GM19023 (cell line): Measurements from ENCODE around the gene POP7.

Experiments
- ATAC-seq: cut with Tn5 transposase; IDR thresholded peaks from one replicate; pipeline ENCODE4 v1.9.1; 2021; ENCODE audit warnings: mild to moderate bottlenecking, moderate library complexity; ENCODE audit not compliant: unreplicated experiment

POP7 gene

DNA sequence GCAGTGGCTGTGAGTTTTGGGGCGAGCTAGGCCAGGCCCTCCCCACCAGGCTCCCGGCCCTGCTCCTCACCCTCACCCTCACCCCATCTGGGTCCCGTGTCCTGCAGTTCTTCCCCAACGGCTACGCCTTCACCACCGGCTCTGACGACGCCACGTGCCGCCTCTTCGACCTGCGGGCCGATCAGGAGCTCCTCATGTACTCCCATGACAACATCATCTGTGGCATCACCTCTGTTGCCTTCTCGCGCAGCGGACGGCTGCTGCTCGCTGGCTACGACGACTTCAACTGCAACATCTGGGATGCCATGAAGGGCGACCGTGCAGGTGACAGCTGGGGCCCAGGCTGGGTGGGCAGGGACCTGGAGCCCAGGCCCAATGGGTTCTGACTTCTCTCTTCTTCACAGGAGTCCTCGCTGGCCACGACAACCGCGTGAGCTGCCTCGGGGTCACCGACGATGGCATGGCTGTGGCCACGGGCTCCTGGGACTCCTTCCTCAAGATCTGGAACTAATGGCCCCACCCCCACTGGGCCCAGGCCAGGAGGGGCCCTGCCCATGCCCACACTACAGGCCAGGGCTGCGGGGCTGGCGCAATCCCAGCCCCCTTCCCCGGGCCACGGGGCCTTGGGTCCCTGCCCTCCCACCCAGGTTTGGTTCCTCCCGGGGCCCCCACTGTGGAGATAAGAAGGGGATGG lies 27.5 kb upstream of the POP7 start:
- no peak for ATAC-seq

GRCh38 chr7:100679129-100679926 lies 26.6 kb upstream of the POP7 start:
- no peak for ATAC-seq

DNA sequence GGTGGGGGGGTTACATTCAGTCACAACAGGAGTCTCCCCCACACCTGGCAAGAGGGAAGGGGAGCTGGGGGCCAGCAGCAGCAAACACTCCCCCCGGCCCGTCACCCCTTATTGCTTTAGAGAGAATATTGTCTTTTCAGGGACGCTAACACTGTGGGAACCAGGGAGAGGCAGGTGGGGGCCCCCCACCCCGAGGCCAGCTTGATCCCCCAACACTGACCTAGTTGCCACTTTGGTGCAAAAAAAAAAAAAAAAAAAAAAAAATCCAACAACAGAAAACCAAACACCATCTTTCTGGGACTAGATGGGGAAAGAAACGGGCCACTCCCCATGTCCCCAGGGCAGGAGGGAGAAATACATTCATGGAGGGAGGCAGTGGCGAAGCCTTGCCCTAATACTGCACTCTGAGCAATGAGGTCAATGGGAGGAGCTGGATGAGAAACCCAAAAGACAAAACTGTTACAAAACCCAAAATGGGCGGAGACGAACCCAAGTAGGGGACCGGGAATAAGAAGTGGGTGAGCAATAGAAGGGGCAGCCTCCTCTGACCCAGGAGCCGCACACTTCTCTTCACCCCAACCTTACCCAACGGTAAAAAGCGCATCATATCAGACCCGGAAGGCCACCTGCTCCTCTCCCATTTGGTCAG lies 25.9 kb upstream of the POP7 start:
- ATAC-seq = no peak

DNA sequence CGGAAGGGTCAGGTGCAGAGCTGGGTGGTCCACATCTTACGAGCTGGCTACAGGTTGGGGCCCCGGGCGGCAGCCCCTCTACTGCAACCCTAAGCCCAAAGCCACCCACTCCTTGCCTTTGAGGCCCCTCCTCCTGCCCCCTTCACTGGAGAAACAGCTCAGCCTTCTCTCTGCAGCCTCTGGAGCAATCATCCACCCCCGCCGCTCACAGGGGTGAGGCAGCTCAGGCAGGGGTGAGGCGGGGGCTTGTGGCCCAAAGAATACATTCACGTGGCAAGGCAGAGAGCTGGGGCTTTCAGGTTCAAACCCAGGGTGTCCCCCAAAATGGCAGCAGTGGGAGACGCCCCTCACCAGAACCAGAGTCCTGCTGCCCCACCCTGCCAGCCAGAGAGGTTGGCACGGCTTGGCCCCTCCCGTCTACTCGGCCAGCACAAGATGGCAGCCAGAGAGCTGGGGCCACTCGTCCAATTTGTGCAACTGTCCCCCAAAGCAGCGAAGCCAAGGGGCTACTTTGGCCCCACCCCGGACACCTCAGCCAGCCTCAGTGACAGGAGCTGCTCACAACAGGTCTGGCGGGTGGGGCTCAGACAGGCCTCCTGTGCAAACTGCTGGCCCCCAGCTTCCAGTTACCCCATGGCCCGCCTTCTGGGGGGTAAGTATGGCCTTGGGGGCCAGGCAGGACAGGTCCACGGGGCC lies 25.2 kb upstream of the POP7 start:
- no peak for ATAC-seq

GRCh38 chr7:100681491-100682227 lies 24.3 kb upstream of the POP7 start:
- no peak for ATAC-seq

DNA sequence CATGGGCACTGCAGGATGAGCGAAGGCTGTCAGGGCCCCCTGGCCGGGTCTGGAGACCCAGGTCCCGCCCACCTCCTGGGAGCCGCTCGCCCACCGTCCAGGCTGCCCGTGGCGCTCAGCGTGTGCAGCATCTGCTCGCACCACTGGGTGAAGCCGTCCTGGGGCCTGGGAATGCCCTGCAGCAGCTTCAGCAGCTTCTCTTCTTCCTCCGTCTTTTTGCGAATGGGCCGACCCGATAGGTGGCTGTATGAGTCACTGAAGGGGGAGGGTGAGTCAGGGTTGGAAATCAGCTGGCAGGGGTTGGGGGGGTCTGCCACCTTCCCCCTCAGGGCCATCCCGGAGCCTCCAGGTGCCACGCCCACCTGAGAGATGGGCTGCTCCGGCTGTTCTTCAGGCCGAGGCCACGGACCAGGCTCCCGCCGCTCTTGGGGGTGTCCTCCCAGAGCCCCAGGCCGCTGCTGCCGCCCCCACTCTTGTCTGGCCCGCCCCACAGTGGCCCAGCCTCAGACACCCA lies 23.6 kb upstream of the POP7 start:
- no peak for ATAC-seq

DNA sequence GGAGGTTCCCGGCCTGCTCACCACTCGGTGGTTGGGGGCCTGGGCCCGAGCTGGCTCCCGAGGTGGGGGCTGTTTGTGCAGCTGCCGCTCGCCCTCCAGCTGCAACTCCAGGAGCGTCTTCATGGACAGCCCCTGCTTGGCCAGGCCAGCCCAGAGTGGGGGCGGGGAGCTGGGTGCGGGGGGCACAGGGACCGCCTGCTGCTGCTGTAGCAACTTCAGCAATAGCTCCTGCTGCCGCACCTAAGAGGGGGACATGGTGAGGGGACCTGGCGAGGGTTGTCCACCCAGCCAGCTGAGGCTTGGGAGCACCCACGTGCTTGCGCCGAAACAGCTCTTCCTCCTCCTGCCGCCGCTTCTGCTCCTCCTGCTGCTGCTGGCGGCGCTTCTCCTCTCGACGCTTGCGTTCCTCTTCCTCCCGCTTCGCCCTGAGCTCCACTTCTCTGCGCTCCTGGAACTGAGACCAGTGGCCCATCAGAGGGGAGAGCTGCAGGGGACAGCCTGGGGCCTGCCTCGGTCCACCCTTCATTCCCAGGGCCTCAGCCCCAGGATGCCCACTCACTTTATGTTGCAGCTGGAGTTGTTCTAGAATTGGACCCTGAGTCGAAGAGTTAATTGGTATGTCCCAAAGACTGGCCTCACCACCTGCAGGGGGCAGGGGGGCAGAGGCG lies 22.8 kb upstream of the POP7 start:
- ATAC-seq = no peak

DNA sequence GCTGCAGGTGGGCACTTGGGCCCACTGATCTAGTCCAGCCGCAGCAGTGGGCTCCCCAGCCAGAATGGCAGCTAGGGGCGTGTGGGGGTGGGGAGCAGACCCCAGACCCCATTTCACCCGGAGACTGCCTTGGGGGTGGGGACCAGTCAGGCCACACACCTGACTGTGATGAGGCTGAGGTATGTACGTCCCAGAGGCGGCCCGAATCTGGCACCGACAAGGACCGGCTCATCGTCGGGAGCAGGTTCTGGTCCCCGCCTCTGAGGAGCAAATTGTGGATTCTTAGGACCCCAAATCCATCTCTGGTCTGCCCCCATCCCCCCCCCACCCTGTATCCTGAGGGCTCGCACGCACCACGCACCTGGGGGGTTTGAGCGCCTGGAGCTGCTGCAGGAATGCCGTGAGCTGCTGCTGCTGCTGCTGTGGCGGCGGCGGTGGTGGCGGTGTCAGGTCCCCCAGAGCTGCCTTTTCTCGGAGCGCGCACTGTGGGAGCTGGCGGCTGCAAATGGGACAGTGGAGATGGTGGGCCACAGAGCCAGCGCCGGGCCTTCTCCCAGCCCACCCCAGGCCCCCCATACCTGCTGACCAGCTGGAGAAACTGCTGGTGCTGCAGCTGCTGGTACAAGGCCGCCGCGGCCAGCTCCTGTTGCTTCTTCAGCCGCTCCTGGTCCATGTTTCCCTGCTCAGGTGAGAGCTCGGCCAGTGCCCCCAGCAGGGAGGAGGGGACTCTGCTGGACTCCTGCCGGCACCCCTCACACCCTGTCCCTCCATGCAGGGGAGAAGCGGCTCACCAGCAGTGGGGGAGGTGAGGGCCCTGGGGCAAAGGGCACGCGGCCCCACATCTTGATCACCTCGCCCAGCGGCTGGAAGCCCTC lies 22.0 kb upstream of the POP7 start:
- ATAC-seq = no peak

GRCh38 chr7:100684534-100685042 lies 21.3 kb upstream of the POP7 start:
- ATAC-seq = no peak

DNA sequence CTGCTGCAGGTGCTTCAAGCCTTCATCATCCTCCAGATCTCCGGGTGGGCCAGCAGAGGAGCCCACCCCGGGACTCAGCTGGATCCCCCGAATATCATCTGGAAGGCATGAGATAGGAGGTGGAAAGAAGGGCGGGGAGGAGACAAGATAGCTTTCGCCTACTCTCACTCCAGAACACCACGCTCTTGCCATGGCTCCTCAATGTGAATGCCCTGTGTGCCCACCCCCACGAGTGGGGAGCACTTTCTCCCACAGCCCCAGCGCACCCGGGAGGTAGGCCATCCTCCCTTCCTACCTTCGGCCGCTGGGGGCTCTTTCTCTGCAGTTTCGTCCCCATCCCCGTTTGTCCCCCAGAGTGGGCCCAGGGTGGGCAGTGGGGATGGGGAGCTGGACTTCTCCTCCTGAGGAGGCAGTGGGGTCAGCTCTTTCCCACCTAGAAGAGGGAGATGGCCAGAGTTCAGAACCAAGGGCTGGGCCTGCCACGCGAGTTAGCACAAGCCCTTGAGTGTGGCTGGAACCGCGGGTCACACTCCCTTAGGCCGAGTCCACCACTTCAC lies 20.8 kb upstream of the POP7 start:
- ATAC-seq = no peak

GRCh38 chr7:100685631-100686145 lies 20.2 kb upstream of the POP7 start:
- no peak for ATAC-seq

DNA sequence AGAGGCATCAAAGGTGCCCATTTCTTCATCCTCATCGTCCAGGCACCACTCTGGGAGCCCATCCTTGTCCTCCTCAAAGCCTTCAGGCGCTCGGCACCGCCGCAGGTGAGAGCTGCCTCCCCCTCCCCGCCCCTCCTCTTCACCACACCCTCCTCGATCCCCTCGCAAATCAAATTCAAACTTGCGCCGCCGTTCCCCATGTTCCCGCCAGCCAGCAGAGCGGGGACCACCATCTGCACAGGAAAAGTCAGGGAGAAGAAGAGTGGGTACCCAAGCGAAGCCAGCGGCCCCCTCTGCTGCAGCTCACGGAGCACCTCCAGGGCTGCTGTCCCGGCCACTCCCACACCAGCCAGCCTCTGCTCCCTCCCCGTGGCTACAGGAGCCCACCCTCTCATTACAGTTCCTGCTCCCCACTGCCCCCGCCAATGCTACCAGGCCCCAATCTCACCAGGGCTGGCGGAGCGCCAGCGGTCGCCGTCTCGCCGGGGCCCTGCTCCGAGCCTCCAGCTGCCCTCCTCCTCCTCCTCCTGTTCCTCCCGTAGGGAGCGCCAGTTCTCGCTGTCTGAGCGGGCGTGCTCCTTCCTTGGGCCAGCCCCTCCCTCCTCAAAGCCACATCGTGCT lies 19.6 kb upstream of the POP7 start:
- ATAC-seq = no peak

DNA sequence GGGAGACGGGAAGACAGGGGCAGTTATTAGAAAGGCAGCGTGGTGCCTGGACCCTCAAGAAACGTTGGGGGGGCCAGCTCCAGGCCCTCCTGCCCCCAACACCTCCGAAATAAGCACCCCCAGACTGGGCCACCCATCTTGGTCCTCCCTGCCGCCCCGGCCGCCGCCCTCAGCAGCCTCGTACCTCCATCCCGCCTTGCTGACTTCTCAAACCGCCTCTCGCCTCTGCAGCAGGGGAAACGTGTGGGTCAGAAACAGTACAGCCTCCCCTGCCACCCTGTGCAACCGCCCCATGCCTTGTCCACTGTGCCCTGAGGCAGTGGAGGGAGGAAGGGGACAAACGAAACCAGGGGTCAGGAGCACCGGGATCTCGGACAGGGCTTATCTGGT lies 19.1 kb upstream of the POP7 start:
- ATAC-seq = no peak

DNA sequence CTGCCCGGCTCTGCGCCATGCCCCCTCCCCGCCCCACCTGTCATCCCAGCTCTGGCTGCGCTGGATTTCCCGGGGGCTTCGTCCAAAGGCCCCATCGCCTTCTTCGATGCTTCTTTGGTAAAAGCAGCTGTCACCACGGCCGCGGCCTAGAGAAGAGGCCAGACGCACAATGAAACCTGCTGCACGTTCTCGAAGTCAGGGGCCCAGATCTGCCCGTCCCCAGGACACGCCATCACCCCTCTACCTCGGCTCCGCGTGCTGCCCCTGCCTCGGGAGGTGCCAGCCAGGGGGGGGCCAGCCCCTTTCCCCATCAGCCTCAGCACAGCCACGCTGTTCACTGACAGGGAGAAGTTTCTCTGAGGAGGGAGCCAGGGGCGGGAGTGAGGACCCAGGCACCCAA lies 18.7 kb upstream of the POP7 start:
- ATAC-seq = no peak

- ATAC-seq = no peak
Observed at GRCh38 chr7:100687751-100688300, 18.1 kb upstream of the POP7 start.

GRCh38 chr7:100688326-100688860 lies 17.5 kb upstream of the POP7 start:
- no peak for ATAC-seq
